Mammary epithelial cell (primary cell): ENCODE measurements around the gene CHRD.

Experiments used
- EZH2 ChIP-seq: IDR thresholded peaks from 2 replicates; pipeline ENCODE4 v1.6.1; 2012; ENCODE audit warnings: low read length, inconsistent platforms, borderline replicate concordance
- TF ChIP-seq, protein P1 (sequence below), 2 donors: IDR thresholded peaks in 1 of 2; conservative IDR thresholded peaks in 1 of 2; 2 replicates each; pipeline ENCODE4 v1.5.1; 2011 to 2012; ENCODE audit warnings: inconsistent platforms in 2 of 2, low read length in 2 of 2, mild to moderate bottlenecking in 2 of 2, control low read depth in 1 of 2, low read depth in 1 of 2; ENCODE audit not compliant: insufficient read depth in 1 of 2; ENCODE audit errors: extremely low read depth in 1 of 2

DNA sequence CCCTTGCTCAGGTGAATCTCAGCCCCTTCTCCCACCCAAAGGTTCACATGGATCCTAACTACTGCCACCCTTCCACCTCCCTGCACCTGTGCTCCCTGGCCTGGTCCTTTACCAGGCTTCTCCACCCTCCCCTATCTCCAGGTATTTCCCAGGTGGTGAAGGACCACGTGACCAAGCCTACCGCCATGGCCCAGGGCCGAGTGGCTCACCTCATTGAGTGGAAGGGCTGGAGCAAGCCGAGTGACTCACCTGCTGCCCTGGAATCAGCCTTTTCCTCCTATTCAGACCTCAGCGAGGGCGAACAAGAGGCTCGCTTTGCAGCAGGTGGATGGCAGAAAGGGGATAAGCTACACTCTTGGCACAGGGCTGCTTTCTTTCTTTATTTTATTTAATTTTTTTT lies 37.9 kb upstream of the CHRD start:
- TF ChIP-seq EZH2 = no peak
- TF ChIP-seq, protein P1, sequence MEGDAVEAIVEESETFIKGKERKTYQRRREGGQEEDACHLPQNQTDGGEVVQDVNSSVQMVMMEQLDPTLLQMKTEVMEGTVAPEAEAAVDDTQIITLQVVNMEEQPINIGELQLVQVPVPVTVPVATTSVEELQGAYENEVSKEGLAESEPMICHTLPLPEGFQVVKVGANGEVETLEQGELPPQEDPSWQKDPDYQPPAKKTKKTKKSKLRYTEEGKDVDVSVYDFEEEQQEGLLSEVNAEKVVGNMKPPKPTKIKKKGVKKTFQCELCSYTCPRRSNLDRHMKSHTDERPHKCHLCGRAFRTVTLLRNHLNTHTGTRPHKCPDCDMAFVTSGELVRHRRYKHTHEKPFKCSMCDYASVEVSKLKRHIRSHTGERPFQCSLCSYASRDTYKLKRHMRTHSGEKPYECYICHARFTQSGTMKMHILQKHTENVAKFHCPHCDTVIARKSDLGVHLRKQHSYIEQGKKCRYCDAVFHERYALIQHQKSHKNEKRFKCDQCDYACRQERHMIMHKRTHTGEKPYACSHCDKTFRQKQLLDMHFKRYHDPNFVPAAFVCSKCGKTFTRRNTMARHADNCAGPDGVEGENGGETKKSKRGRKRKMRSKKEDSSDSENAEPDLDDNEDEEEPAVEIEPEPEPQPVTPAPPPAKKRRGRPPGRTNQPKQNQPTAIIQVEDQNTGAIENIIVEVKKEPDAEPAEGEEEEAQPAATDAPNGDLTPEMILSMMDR (conservative IDR thresholded peaks at IDR 0.05 in 1 of 2, IDR thresholded peaks at IDR 0.05 in 1 of 2; ENCODE audit: extremely low read depth in 1 of 2, insufficient read depth in 1 of 2, low read depth in 1 of 2, low read length in 2 of 2) = no peak
